Effector memory CD4-positive, alpha-beta T cell (primary cell): Measurements from ENCODE around the gene MAP2.
"Not testable (repeated sequence)": the region's sequence is repeated elsewhere in the genome, so short reads cannot be mapped to it uniquely, and the experiment has no call there.

ENCODE experiments used
- DNase-seq, 3 donors: peaks; one replicate each; pipeline ENCODE4 v3.0.0-alpha.2; 2020
- H3K27ac ChIP-seq: 2 replicates; pipeline ENCODE4 v1.7.0; 2013; ENCODE audit warnings: mild to moderate bottlenecking, low read length, moderate library complexity; ENCODE audit not compliant: insufficient read depth, poor library complexity, severe bottlenecking
- H3K27me3 ChIP-seq: replicated peaks from 2 replicates; pipeline ENCODE4 v1.7.0; 2013; ENCODE audit warnings: mild to moderate bottlenecking, low read length; ENCODE audit not compliant: insufficient read depth, control insufficient read depth, poor library complexity, severe bottlenecking
- H3K36me3 ChIP-seq: 2 replicates; pipeline ENCODE4 v1.7.0; 2013; ENCODE audit warnings: mild to moderate bottlenecking, low read length, moderate library complexity; ENCODE audit not compliant: control insufficient read depth, insufficient read depth
- H3K4me1 ChIP-seq: 2 replicates; pipeline ENCODE4 v1.7.0; 2013; ENCODE audit warnings: low read length, mild to moderate bottlenecking; ENCODE audit not compliant: control insufficient read depth, insufficient read depth, poor library complexity, severe bottlenecking
- H3K4me3 ChIP-seq: 2 replicates; pipeline ENCODE4 v1.7.0; 2013; ENCODE audit warnings: low read length, low read depth, mild to moderate bottlenecking; ENCODE audit not compliant: insufficient read depth, poor library complexity, severe bottlenecking
- H3K9me3 ChIP-seq: 2 replicates; pipeline ENCODE4 v1.7.0; 2013; ENCODE audit warnings: mild to moderate bottlenecking, low read length, moderate library complexity; ENCODE audit not compliant: control insufficient read depth

MAP2 gene

GRCh38 chr2:209579230-209579749 lies 155.4 kb downstream of the MAP2 start:
- no peak overlapping the region for H3K4me3 ChIP-seq
- DNase-seq: no peak
- H3K27ac ChIP-seq: no peak overlapping the region

GRCh38 chr2:209581040-209581439 lies 157.2 kb downstream of the MAP2 start:
- H3K27ac ChIP-seq: no peak overlapping the region
- no peak for DNase-seq
- no peaks in the 10 kb centered on the region for H3K36me3 ChIP-seq
- H3K9me3 ChIP-seq: no peaks in the 10 kb centered on the region
- H3K4me3 ChIP-seq: no peak overlapping the region
- peaks cover 3% of the 10 kb centered on the region for H3K4me1 ChIP-seq
- no peaks in the 10 kb centered on the region for H3K27me3 ChIP-seq

More at GRCh38 chr2:209579230-209579749, 155.4 kb downstream of the MAP2 start:
- Histone ChIP-seq H3K9me3 (no peaks in the 10 kb centered on the region), H3K27me3 (no peaks in the 10 kb centered on the region), H3K36me3 (no peaks in the 10 kb centered on the region), H3K4me1 (peaks cover 3% of the 10 kb centered on the region)

- Histone ChIP-seq H3K27ac (no peak overlapping the region), H3K4me1 (peaks cover 3% of the 10 kb centered on the region), H3K4me3 (no peak overlapping the region), H3K9me3 (no peaks in the 10 kb centered on the region), H3K36me3 (no peaks in the 10 kb centered on the region), H3K27me3 (no peaks in the 10 kb centered on the region)
- DNase-seq: no peak
These were observed 158.4 kb downstream of the MAP2 start for GRCh38 chr2:209582281-209582680.

GRCh38 chr2:209584472-209584871 lies 160.6 kb downstream of the MAP2 start:
- Histone ChIP-seq H3K4me1 (peaks cover 2% of the 10 kb centered on the region), H3K9me3 (no peaks in the 10 kb centered on the region), H3K4me3 (no peak overlapping the region), H3K36me3 (no peaks in the 10 kb centered on the region), H3K27ac (no peak overlapping the region), H3K27me3 (no peaks in the 10 kb centered on the region)
- no peak for DNase-seq

- Histone ChIP-seq H3K4me1 (no peaks in the 10 kb centered on the region), H3K9me3 (no peaks in the 10 kb centered on the region), H3K27me3 (no peaks in the 10 kb centered on the region), H3K27ac (no peak overlapping the region), H3K36me3 (no peaks in the 10 kb centered on the region), H3K4me3 (no peak overlapping the region)
- no peak for DNase-seq
These were observed 161.1 kb downstream of the MAP2 start for GRCh38 chr2:209584915-209585314.

GRCh38 chr2:209591021-209591420 lies 167.2 kb downstream of the MAP2 start:
- H3K27me3 ChIP-seq: no peaks in the 10 kb centered on the region
- H3K9me3 ChIP-seq: no peaks in the 10 kb centered on the region
- no peak overlapping the region for H3K4me3 ChIP-seq
- DNase-seq: no peak
- no peaks in the 10 kb centered on the region for H3K4me1 ChIP-seq
- no peaks in the 10 kb centered on the region for H3K36me3 ChIP-seq
- H3K27ac ChIP-seq: no peak overlapping the region

GRCh38 chr2:209592106-209592505 lies 168.3 kb downstream of the MAP2 start:
- no peaks in the 10 kb centered on the region for H3K36me3 ChIP-seq
- DNase-seq: no peak
- H3K27ac ChIP-seq: no peak overlapping the region
- H3K4me3 ChIP-seq: no peak overlapping the region
- no peaks in the 10 kb centered on the region for H3K9me3 ChIP-seq
- no peaks in the 10 kb centered on the region for H3K4me1 ChIP-seq
- no peaks in the 10 kb centered on the region for H3K27me3 ChIP-seq

GRCh38 chr2:209593930-209594329 lies 170.1 kb downstream of the MAP2 start:
- Histone ChIP-seq H3K36me3 (no peaks in the 10 kb centered on the region), H3K9me3 (no peaks in the 10 kb centered on the region), H3K27me3 (no peaks in the 10 kb centered on the region), H3K4me3 (no peak overlapping the region), H3K4me1 (no peaks in the 10 kb centered on the region), H3K27ac (no peak overlapping the region)
- DNase-seq: no peak

GRCh38 chr2:209596262-209596661 lies 172.4 kb downstream of the MAP2 start:
- Histone ChIP-seq H3K4me3 (no peak overlapping the region), H3K4me1 (no peaks in the 10 kb centered on the region), H3K27ac (no peak overlapping the region), H3K27me3 (no peaks in the 10 kb centered on the region), H3K9me3 (no peaks in the 10 kb centered on the region), H3K36me3 (no peaks in the 10 kb centered on the region)
- DNase-seq: no peak

GRCh38 chr2:209598227-209598626 lies 174.4 kb downstream of the MAP2 start:
- H3K27me3 ChIP-seq, H3K36me3 ChIP-seq, H3K4me3 ChIP-seq, H3K9me3 ChIP-seq, H3K27ac ChIP-seq, H3K4me1 ChIP-seq, DNase-seq: not testable (repeated sequence)
